Astrocyte (in vitro differentiated cells and primary cell): Measurements from ENCODE around the gene RECQL5. TPM values are rescaled to one million over a fixed set of nuclear protein-coding genes. Genes with fewer than 3 reads are reported as not detected.

ENCODE experiments used
- DNase-seq: peaks from one replicate; pipeline ENCODE4 v3.0.0-alpha.2; 2010; ENCODE audit warnings: low read depth
- FAIRE-seq: peaks from 2 replicates; lab custom pipeline; 2011; peaks lifted over from hg19 to GRCh38; lab: Jason Lieb, UNC
- H2AFZ ChIP-seq: 2 replicates; pipeline ENCODE4 v1.6.0; 2012; ENCODE audit warnings: low read depth, low read length, inconsistent platforms
- H3K27ac ChIP-seq: 2 replicates; pipeline ENCODE4 v1.5.1; 2011; ENCODE audit warnings: low read depth, low read length, inconsistent platforms
- H3K27me3 ChIP-seq: 2 replicates; pipeline ENCODE4 v1.6.0; 2011; ENCODE audit warnings: low read length, inconsistent platforms; ENCODE audit not compliant: insufficient read depth
- H3K36me3 ChIP-seq: 2 replicates; pipeline ENCODE4 v1.5.1; 2011; ENCODE audit warnings: low read length, inconsistent platforms; ENCODE audit not compliant: insufficient read depth
- H3K4me1 ChIP-seq: 2 replicates; pipeline ENCODE4 v1.5.1; 2011; ENCODE audit warnings: low read length, inconsistent platforms; ENCODE audit not compliant: insufficient read depth
- H3K4me2 ChIP-seq: 2 replicates; pipeline ENCODE4 v1.6.0; 2012; ENCODE audit warnings: low read length, inconsistent platforms
- H3K4me3 ChIP-seq: 2 replicates; pipeline ENCODE4 v1.5.1; 2011; ENCODE audit warnings: low read depth, mild to moderate bottlenecking, low read length, inconsistent platforms; ENCODE audit not compliant: insufficient read depth
- H3K79me2 ChIP-seq: 2 replicates; pipeline ENCODE4 v1.6.0; 2012; ENCODE audit warnings: mild to moderate bottlenecking, low read length, inconsistent platforms; ENCODE audit not compliant: insufficient read depth
- H3K9ac ChIP-seq: 2 replicates; pipeline ENCODE4 v1.6.0; 2012; ENCODE audit warnings: mild to moderate bottlenecking, low read length, inconsistent platforms
- H3K9me3 ChIP-seq: 2 replicates; pipeline ENCODE4 v1.5.1; 2012; ENCODE audit warnings: low read depth, mild to moderate bottlenecking, low read length, inconsistent platforms; ENCODE audit not compliant: insufficient read depth
- H4K20me1 ChIP-seq: 2 replicates; pipeline ENCODE4 v1.6.0; 2012; ENCODE audit warnings: low read length, inconsistent platforms; ENCODE audit not compliant: insufficient read depth
- H3K27ac Mint-ChIP-seq: one replicate; pipeline ENCODE4 v1.8.0; 2021; ENCODE audit warnings: mild to moderate bottlenecking, mixed read lengths; ENCODE audit not compliant: unreplicated experiment
- H3K27me3 Mint-ChIP-seq: one replicate; pipeline ENCODE4 v1.8.0; 2021; ENCODE audit warnings: low read depth, mixed read lengths; ENCODE audit not compliant: unreplicated experiment
- H3K36me3 Mint-ChIP-seq: one replicate; pipeline ENCODE4 v1.8.0; 2021; ENCODE audit warnings: low read depth, mixed read lengths; ENCODE audit not compliant: unreplicated experiment
- H3K4me1 Mint-ChIP-seq: one replicate; pipeline ENCODE4 v1.8.0; 2021; ENCODE audit warnings: low read depth, mixed read lengths; ENCODE audit not compliant: unreplicated experiment
- H3K4me3 Mint-ChIP-seq: one replicate; pipeline ENCODE4 v1.8.0; 2021; ENCODE audit warnings: mild to moderate bottlenecking, moderate library complexity, mixed read lengths; ENCODE audit not compliant: unreplicated experiment
- H3K9me3 Mint-ChIP-seq: one replicate; pipeline ENCODE4 v1.8.0; 2021; ENCODE audit warnings: mild to moderate bottlenecking, mixed read lengths; ENCODE audit not compliant: unreplicated experiment
- CTCF ChIP-seq: IDR thresholded peaks from 2 replicates; pipeline ENCODE4 v1.5.1; 2011; ENCODE audit warnings: low read depth, mild to moderate bottlenecking, inconsistent platforms, low read length, moderate library complexity; ENCODE audit not compliant: insufficient read depth
- EZH2 ChIP-seq: IDR thresholded peaks from 2 replicates; pipeline ENCODE4 v1.6.1; 2012; ENCODE audit warnings: mild to moderate bottlenecking, low read length, inconsistent platforms; ENCODE audit not compliant: insufficient read depth
- total RNA-seq: library from RNA; stranded (reverse); gene quantifications from 2 replicates; pipeline ENCODE4 v1.2.1, GENCODE V29; 2021

Gene RECQL5
- total RNA-seq, 1 donor from 2014 or later: 25.9 TPM

- H3K27ac Mint-ChIP-seq: peak overlapping the region; percentile 75
- Histone ChIP-seq H3K27me3 (no peaks in the 10 kb centered on the region), H3K4me2 (peak overlapping the region; percentile 23), H2AFZ (no peak overlapping the region), H3K9me3 (no peaks in the 10 kb centered on the region), H3K4me3 (no peak overlapping the region), H3K79me2 (peaks cover 85% of the 10 kb centered on the region), H3K27ac (peak overlapping the region; percentile 11), H4K20me1 (peaks cover 34% of the 10 kb centered on the region), H3K4me1 (peaks cover 55% of the 10 kb centered on the region), H3K9ac (peak overlapping the region; percentile 44), H3K36me3 (peaks cover 18% of the 10 kb centered on the region)
- no peaks in the 10 kb centered on the region for H3K9me3 Mint-ChIP-seq
- H3K4me1 Mint-ChIP-seq: peaks cover 36% of the 10 kb centered on the region
- peaks cover 6% of the 10 kb centered on the region for H3K36me3 Mint-ChIP-seq
- FAIRE-seq: no peak
- no peaks in the 10 kb centered on the region for H3K27me3 Mint-ChIP-seq
- no peak overlapping the region for H3K4me3 Mint-ChIP-seq
- DNase-seq: no peak
- no peak for TF ChIP-seq EZH2
- no peak for TF ChIP-seq CTCF
Measured at GRCh38 chr17:75679706-75680211, 12.8 kb upstream of the RECQL5 start.

DNA sequence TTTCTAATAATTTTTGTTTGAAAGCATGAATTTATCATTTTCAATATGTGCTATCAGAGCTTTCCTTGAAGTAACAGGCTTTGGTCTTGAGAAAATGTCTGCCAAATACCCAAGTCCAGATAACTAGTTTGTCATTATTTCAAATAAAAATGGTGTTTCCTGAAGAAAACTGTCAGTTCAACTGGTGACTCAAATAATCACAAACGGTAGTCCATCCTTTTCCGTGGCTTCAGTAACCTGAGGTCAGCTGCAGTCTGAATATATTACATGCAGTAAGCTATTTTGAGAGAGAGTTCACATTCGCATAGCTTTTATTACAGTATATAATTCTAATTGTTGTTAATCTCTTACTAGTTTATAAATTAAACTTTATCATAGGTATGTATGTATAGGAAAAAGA, 9.5 kb upstream of the RECQL5 start:
- H3K4me1 ChIP-seq: peaks cover 36% of the 10 kb centered on the region
- H2AFZ ChIP-seq: no peak overlapping the region
- no peak overlapping the region for H3K9ac ChIP-seq
- peaks cover 79% of the 10 kb centered on the region for H3K79me2 ChIP-seq
- H3K9me3 ChIP-seq: no peaks in the 10 kb centered on the region
- H3K9me3 Mint-ChIP-seq: no peaks in the 10 kb centered on the region
- H3K27ac Mint-ChIP-seq: no peak overlapping the region
- H3K36me3 Mint-ChIP-seq: peaks cover 6% of the 10 kb centered on the region
- no peak overlapping the region for H3K4me2 ChIP-seq
- TF ChIP-seq CTCF (no peak), EZH2 (no peak)
- DNase-seq (no peak), FAIRE-seq (no peak)
- H3K27ac ChIP-seq: no peak overlapping the region
- H4K20me1 ChIP-seq: peaks cover 31% of the 10 kb centered on the region
- no peaks in the 10 kb centered on the region for H3K27me3 Mint-ChIP-seq
- no peaks in the 10 kb centered on the region for H3K27me3 ChIP-seq
- no peak overlapping the region for H3K4me3 ChIP-seq
- no peak overlapping the region for H3K4me3 Mint-ChIP-seq
- peaks cover 29% of the 10 kb centered on the region for H3K36me3 ChIP-seq
- peaks cover 18% of the 10 kb centered on the region for H3K4me1 Mint-ChIP-seq

- H3K27ac Mint-ChIP-seq: no peak overlapping the region
- H3K9me3 Mint-ChIP-seq: no peaks in the 10 kb centered on the region
- DNase-seq: no peak
- peaks cover 82% of the 10 kb centered on the region for H3K79me2 ChIP-seq
- no peak overlapping the region for H3K4me3 Mint-ChIP-seq
- peaks cover 16% of the 10 kb centered on the region for H3K4me1 Mint-ChIP-seq
- peaks cover 10% of the 10 kb centered on the region for H3K36me3 Mint-ChIP-seq
- TF ChIP-seq EZH2 (no peak), CTCF (no peak)
- H3K27me3 Mint-ChIP-seq: no peaks in the 10 kb centered on the region
- H4K20me1 ChIP-seq: peaks cover 29% of the 10 kb centered on the region
- no peak overlapping the region for H3K27ac ChIP-seq
- no peaks in the 10 kb centered on the region for H3K27me3 ChIP-seq
- H2AFZ ChIP-seq: no peak overlapping the region
- no peak overlapping the region for H3K4me2 ChIP-seq
- no peak overlapping the region for H3K4me3 ChIP-seq
- H3K9ac ChIP-seq: no peak overlapping the region
- FAIRE-seq: no peak
- H3K9me3 ChIP-seq: no peaks in the 10 kb centered on the region
- H3K36me3 ChIP-seq: peaks cover 49% of the 10 kb centered on the region
- H3K4me1 ChIP-seq: peaks cover 14% of the 10 kb centered on the region
Measured at GRCh38 chr17:75673487-75673886, 6.5 kb upstream of the RECQL5 start.
